Measurements from ENCODE around the gene EVC2.

GRCh38 chr4:5532100-5532499, 176.3 kb downstream of the EVC2 start:
- TF ChIP-seq, protein P1, sequence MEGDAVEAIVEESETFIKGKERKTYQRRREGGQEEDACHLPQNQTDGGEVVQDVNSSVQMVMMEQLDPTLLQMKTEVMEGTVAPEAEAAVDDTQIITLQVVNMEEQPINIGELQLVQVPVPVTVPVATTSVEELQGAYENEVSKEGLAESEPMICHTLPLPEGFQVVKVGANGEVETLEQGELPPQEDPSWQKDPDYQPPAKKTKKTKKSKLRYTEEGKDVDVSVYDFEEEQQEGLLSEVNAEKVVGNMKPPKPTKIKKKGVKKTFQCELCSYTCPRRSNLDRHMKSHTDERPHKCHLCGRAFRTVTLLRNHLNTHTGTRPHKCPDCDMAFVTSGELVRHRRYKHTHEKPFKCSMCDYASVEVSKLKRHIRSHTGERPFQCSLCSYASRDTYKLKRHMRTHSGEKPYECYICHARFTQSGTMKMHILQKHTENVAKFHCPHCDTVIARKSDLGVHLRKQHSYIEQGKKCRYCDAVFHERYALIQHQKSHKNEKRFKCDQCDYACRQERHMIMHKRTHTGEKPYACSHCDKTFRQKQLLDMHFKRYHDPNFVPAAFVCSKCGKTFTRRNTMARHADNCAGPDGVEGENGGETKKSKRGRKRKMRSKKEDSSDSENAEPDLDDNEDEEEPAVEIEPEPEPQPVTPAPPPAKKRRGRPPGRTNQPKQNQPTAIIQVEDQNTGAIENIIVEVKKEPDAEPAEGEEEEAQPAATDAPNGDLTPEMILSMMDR (IDR thresholded peaks at IDR 0.05): no peak
- no peak for TF ChIP-seq POLR2A (IDR thresholded peaks at IDR 0.05)
